T-helper 17 cell (primary cell): ENCODE data around the gene ZNF697. TPM values are rescaled to one million over a fixed set of nuclear protein-coding genes. Genes with fewer than 3 reads are reported as not detected.

Experiments
- total RNA-seq, 4 donors: library from RNA in 2 of 4; stranded (reverse) in 2 of 4; gene quantifications; one replicate each; pipeline ENCODE4 v1.2.3 and lab custom pipeline; 2022 to 2026

Gene ZNF697
- total RNA-seq, 2 donors from 2014 or later = 0.15 TPM; not detected in 1

Other genes with a start within 250 kb of the ZNF697 start
- not detected for gene HSD3B2, start 233.1 kb downstream of the ZNF697 start, total RNA-seq
- gene HSD3B1, start 141.1 kb downstream of the ZNF697 start, total RNA-seq = not detected
- gene PHGDH, start 63.7 kb upstream of the ZNF697 start, total RNA-seq = 1 to 10 TPM; 1.2 to 2.5 TPM
- gene HMGCS2, start 120.6 kb upstream of the ZNF697 start, total RNA-seq = not detected
- gene REG4, start 163.2 kb upstream of the ZNF697 start, total RNA-seq = under 1 TPM in 1 of 2 donors, not detected in 1; 0.42 TPM
- gene ADAM30, start 248.2 kb upstream of the ZNF697 start, total RNA-seq = not detected